IPS-NIHi7 (cell line): Measurements from ENCODE around the gene LTA4H.

Source experiments
- DNase-seq: peaks from one replicate; pipeline ENCODE4 v3.0.0; 2012; ENCODE audit warnings: mixed read lengths; ENCODE audit errors: extremely low spot score

LTA4H gene

GRCh38 chr12:96057986-96058553 is 22.7 kb upstream of the LTA4H start:
- DNase-seq: no peak

DNA sequence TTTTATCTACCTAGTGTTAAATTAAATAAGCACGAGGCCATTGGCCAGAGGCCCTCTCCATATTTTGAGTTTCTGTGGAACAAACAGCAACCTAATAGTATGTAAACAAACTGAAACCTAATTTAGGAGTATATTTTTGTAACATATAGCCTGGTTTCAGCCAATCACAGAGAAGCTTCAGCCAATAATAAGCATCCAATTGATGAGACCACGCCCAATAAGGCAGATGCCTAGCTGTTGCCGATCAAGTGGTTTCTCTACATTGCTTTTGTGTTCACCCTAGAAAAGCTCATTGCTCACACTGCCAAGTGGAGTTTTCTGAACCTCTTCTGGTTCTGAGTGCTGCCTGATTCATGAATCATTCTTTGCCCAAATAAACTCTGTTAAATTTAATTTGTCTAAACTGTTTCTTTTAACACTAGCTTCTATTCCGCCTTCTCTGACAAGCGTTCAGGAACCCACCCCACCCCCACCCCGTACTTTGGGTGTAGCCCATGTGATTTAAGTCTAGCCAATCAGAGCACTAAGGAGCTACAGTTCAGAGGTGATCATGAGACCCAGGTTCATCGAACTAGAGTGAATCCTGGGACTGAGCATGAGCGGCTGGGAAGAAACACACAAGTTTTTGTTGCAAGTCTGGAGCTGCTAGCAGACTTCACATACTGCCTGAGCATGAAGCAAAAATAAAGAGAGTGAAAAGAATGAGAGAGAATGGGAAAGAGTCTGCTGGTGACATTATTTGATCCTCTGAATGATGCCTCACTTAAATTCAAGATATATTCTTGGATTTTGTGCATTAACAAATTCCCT is 21.5 kb upstream of the LTA4H start:
- no peak for DNase-seq

DNA sequence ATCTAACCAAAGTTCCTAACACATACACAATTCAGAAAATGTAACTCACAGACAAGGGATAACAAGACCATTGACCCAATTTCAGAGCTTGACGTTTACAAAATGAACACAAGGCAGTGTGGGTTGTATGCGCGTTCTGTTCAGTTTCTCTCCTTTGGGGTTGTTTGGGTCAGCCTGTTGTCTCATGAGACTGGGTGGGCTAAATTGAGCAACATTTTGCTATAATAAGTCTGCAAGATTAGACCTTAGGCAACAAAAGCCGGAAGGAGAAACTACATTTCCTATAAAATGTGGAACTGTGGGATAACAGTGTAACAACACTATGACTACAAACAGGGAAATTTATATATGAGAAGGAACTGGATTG is 18.8 kb upstream of the LTA4H start:
- no peak for DNase-seq

GRCh38 chr12:96053476-96054243 is 18.3 kb upstream of the LTA4H start:
- DNase-seq: no peak

- no peak for DNase-seq
Observed at GRCh38 chr12:96051756-96052485, 16.5 kb upstream of the LTA4H start.

DNA sequence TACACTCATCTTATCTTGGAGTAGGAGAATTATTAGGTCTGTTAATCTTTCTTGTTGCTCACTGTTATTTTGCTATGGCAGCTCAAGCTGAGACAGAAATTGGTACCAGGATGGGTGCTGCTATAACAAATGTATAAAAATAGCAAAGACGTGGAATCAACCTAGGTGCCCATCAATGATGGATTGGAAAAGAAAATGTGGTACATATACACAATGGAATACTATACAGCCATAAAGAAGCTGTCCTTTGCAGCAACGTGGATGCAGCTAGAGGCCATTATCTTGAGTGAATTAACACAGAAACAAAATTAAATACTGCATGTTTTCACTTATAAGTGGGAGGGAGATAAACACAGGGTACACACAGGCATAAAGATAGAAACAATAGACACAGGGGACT is 14.8 kb upstream of the LTA4H start:
- DNase-seq: no peak

GRCh38 chr12:96049101-96049500 is 13.7 kb upstream of the LTA4H start:
- DNase-seq: no peak

DNA sequence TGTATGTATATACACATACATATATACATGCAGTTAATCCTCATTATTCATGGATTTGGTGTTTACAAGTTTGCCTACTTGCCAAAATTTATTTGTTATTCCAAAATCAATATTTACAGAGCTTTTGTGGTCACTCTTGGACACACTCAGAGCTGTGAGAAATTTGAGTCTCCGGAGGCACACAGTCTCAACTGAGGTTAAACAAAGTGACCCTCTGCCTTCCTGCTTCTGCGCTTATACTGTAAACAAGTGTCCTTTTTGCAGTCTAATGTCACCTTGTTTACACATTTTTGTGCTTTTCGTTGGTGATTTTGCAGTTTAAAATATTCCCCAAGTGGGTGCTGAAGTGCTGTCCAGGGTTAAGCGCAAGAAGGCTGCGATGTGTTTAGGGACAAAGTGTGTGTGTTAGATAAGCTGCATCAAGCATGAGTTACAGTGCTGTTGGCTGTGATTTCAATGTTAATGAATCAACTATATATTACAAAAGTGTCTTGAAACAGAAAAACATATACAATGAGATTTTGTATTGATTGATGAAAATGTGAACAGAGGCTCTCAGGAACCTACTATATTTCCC is 13.1 kb upstream of the LTA4H start:
- DNase-seq: no peak

DNA sequence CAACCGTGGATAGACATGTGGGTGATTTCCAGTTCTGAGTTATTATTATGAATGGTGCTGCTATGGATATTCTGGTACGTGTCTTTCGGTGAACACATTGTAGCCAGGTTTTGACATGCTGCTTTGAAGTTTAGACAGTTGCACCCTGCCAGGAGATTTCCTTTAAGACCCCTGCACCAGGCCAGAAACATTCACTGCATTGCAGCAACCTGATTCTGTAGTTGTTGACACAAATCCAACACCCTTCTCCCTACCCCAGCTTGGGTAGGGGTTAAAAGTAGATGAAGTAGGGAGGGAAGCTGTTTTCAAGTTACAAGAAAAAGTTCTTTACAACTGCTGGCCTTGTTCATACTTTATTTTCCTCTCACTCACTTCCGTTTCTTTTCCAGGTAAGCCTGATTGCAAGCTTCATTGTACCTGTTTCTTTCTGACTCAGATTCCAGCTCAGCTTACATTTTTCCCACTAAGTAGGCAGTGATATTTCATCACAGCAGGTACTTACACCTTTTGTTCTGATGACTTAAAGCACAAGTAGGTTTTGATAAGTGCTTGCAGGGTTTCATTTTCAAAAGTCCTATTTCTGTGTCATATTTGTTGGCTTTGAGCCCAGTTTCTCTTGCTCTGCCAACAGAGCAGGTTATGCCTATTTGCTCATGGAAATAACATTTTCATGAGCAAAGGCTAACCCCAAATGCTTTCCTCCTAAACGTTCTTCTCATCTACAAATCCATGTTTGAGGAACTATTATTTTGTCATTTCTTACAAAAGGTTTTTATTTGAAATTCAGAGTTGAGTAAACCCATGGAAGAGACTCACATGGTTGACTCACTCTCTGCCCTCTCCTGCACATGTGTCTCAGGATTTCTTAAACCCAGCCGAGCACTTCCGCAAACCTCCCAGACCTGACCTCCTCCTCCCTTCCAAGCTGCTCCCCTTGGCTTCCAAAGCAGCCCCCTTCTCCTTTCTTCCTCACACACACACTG is 12.1 kb upstream of the LTA4H start:
- no peak for DNase-seq

DNA sequence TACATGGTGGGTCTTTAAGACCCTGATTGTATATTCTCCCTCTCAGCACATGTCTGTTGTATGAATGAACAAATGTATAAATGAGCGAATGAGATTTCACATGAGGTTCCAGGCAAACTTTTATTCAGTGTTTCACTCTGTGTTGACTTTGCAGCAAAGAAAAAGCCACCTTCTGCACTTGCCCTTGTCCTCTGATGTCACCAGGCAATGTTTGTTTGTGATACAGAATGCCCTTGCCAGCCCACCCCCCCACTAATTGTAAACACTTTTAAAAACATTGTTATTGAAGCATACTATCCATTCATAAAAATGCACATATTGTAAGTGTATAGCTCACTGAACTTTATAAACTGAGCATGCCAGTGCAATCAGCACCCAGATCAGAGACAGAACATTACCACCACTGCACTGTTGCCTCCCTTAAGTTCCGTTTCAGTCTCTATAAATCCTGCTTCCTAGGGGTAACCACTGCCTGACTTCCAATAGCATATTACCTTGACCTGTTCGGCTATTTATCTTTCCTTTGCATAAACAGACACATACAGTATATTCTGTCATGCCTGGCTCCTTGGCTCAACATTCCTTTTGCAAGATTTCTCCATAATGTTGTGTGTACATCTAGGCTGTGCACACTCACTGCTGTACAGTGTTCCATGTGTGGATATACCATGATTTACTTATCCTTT is 11.3 kb upstream of the LTA4H start:
- DNase-seq: no peak

DNA sequence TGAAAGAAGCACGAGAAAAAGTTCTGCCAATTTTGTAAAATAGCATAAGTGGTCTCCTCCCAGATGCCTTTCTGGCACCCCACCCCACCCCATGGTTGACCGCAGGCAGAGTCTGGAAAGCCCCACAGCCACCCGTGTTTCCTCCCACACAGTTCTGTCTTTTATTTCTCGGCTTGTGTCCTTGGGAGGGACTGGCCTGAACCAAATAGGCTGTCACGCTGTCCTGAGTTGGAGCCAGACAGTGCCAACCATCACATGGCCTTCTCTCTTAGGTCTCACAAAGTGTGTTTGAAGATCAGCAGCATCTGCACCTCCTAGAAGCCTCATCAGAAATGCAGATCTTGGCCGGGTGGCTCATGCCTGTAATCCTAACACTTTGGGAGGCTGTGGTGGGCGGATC is 10.2 kb upstream of the LTA4H start:
- no peak for DNase-seq

- no peak for DNase-seq
Observed at GRCh38 chr12:96044943-96045290, 9.5 kb upstream of the LTA4H start.

DNA sequence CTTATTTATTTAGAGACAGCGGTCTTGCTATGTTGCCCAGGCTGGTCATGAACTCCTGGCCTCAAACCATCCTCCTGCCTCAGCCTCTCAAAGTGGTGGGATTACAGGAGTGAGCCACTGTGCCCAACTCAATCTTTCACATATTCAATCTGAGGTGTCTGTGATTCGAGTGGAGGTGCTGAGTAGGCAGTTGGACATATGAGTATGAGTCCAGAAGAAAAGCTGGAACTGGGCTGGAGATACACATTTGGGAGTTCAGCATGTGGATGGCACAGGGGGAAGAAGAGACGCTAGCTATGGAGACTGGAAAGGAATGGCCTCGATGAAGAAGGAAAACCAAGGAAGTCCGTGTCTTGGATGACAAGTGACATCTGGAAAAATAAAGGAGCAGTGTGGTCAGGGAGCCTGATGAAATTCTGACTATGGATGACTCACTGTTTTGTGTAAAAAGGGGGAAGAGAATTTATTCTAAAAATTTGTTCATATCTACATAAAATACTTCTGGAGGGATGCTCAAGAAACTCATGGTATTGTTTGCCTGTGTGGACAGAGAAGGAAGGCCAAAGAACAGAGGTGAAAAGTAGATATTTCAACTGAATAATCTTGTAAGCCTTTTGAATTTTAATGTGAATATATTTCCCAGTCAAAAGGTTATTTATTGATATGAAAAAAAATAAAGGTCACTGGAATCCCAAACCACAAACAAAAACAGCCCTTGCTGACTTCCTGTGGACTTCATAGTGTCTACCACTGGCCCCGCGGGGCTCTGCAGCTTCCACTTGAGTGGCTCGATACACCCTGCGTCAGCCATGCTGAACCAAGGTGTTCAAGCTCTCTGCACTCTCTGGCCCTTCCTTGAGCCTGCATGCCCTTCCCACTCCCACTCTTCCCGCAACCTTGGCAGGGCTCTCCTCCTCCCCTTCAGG is 8.9 kb upstream of the LTA4H start:
- DNase-seq: no peak

- no peak for DNase-seq
Observed at GRCh38 chr12:96041181-96041580, 5.8 kb upstream of the LTA4H start.

DNA sequence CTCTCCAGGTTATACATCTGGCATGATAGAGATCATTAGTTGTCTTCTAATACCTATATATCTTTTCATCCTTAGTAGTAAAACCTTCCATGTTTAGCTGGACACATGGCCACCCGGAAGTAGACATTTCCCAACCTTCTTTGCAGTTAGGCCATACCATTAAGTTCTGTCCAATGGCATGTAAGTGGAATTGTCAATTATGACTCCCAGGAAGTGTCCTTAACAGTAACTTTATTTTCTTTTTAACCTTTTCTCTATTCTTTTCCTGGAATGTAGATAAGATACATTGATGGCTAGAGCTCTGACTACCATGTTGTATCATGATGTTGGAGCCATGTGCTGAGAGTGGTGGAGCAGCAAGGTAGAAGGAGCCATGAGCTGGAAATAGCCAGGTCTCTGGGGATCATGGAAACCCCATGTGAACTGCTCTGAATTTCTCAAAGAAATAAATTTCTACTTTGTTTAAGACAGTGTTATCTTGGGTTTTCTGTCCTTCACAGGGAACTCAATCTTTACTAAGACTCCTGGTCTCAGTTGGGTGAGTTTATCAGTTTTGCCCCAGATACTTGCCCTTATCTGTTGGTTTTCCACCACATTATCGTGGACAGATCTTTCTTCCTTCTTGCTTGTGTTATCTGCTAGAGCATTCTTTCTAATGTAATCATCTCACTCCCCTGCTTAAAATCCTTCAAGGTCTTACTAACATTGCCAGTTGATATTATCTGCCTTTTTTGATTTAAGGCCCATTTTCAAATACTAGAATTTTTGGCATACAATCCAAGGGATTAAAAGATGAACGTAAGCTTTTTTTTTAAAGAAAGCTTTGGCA is 5.1 kb upstream of the LTA4H start:
- DNase-seq: no peak

GRCh38 chr12:96039516-96039915 is 4.1 kb upstream of the LTA4H start:
- DNase-seq: no peak

- DNase-seq: no peak
Observed at GRCh38 chr12:96036765-96037455, 1.5 kb upstream of the LTA4H start.
